GM13977 (cell line): ENCODE measurements around the gene ZNF334.
A peak's percentile ranks its signal among the peaks of the same experiment; 100 is the strongest.

ENCODE experiments used
- DNase-seq: peaks from one replicate; pipeline ENCODE4 v3.0.0; 2012; ENCODE audit warnings: low spot score
- in situ Hi-C: fragments of 300-500 bp; cut with MboI; formaldehyde crosslinking; loops from one replicate; pipeline ENCODE4 v1.12.0; 2022; ENCODE audit warnings: low sequenced_read_pairs, low pct_unique_long_range_greater_than_20kb, mixed read lengths, inconsistent platforms; ENCODE audit not compliant: unreplicated experiment
- TF ChIP-seq, protein P1 (sequence below): IDR thresholded peaks from 2 replicates; pipeline ENCODE4 v1.5.1; 2012; ENCODE audit warnings: mild to moderate bottlenecking, control low read depth; ENCODE audit not compliant: insufficient read depth; ENCODE audit errors: extremely low read depth, missing control alignments

ZNF334 gene

DNA sequence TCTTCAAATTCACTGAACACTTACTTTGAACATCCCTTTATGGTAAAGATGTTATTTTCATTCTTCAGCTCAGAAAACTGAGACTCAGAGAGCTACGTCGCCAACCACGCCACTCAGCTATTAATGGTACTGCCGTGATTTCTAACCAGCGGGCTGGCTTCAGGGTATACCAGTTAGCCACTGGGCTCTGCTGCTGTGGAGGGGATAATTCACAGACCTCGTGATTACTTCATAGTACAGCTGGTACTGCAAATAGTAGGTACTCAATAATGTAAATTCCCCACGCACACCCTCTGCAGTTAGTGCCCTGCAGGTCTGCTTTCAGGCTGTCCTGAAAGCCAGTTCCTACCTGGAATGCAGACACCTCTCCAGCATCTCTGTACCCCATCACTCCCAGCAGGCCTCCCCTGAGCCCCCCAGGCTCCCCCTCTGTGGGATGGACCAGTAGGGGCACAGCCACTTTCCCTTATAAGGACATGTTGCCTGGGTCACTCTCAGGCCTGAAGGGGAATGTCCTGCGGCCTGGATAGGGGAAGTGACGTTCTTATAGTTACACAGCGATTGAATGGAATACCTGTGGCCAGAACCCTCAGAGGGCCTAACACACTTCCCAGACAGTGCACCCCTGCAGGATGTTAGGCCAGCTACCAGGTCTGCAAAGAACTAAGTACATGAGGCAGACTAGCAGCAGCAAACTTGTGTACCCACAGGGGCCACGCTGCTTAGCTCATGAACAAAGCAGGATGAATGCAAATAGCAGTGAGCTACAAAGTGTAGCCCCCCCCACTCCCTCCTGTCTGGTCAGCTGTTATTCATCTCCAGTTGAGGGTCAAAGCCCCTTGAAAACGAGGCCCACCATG, 38.4 kb upstream of the ZNF334 start:
- TF ChIP-seq, protein P1, sequence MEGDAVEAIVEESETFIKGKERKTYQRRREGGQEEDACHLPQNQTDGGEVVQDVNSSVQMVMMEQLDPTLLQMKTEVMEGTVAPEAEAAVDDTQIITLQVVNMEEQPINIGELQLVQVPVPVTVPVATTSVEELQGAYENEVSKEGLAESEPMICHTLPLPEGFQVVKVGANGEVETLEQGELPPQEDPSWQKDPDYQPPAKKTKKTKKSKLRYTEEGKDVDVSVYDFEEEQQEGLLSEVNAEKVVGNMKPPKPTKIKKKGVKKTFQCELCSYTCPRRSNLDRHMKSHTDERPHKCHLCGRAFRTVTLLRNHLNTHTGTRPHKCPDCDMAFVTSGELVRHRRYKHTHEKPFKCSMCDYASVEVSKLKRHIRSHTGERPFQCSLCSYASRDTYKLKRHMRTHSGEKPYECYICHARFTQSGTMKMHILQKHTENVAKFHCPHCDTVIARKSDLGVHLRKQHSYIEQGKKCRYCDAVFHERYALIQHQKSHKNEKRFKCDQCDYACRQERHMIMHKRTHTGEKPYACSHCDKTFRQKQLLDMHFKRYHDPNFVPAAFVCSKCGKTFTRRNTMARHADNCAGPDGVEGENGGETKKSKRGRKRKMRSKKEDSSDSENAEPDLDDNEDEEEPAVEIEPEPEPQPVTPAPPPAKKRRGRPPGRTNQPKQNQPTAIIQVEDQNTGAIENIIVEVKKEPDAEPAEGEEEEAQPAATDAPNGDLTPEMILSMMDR, result no peak
- in situ Hi-C loops, result no loop called here
- DNase-seq, result no peak

DNA sequence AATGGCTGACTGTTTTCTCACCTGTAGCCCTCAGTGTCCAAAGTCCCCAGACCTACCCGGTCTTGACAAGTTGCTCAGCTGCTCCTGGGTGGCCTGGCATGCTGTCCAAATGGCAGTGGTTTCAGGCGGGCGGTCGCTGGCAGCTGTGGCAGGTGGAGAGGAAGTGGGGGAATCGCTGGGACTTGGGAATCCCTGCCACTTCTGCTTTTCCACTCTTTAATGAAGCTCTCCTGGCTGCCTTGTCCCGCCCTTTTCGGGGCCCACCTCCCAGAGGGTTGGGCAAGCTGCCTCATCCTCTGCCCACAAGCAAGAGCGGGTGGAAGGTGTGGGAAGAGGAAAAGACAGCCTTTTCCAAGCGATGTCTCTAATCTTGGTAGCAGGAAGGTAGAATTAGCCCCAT, 37.1 kb upstream of the ZNF334 start, which contains the start of gene OCSTAMP:
OCSTAMP (minus strand) TSS at position 194 of the 400 bp plus-strand sequence; CDS start at position 100, 94 bp downstream.
- in situ Hi-C loops, result no loop called here
- no peak for DNase-seq
- TF ChIP-seq, protein P1, result no peak

DNA sequence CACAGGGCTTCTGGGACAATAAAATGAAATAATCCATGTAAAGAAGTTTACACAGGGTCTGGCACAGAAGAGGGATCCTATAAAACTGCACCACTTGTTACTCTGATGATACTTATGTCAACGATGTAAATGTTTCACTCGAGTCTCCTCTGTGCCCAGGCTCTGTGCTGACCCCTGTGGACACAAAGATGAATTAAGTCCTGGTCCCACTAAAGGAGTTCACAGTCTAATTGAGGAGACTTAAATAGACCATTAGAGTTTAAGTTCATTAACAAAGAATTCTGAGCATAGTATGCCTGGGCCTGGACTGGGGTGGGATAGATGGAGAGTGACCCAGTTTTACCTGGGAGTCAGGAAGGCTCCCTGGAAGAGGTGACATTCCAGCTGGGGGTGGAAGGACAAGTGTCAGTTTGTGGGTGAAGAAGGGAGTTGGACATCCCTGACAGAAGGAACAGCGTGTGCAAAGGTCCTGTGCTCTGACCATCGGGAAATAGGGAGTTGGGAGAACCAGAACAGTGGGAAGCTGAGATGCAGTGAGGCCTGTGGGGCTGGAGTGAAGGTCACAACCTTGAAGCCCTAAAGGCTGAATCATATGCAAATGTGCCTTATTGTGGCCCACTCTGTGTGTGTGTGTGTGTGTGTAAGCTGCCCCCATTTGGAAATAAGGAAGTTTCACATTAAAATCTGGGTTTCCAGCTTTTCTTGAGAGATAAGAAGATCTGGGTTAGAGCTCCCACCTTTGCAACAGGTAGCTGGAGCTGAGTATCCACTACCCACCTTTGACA, 36.0 kb upstream of the ZNF334 start:
- DNase-seq, result no peak
- TF ChIP-seq, protein P1, result peak; percentile 33
- in situ Hi-C loops, result no loop called here

DNA sequence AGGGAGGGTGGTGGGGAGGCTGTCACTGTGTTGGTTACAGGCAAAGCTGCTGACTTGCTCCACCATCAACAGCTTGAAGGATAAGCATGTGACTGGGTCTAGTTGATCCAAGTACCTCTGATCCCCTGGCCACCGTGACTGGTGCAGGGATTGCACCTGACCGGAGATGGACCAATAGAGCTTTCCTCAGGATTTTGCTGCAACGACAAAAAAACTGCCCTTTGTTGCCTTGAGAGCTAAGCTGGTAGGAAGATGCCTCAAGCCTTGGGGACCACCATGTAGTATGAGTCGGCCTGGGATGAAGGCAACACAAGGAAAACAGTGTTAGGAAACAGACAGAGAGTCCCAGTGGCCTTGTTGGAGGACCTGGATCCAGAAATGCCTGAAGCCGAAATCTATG, 35.3 kb upstream of the ZNF334 start:
- TF ChIP-seq, protein P1, result no peak
- in situ Hi-C loops, result no loop called here
- DNase-seq, result no peak

DNA sequence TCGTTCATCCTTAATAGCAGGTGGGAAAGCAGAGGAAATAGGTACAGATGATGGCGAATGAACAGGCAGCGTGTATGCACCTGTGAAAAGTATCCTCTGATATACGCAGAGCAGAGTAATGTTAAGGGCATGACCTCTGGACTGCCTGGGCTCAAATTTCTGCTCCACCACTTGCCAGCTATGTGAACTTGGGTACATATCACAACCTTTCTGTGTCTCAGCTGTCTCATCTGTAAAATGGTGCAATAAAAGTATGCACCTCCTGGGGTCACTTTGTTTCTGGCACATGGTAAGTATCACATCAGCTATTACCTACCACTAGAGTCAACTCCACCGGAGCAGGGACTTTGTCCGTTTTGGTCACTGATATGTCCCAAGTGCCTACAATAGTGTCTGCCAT, 34.6 kb upstream of the ZNF334 start:
- TF ChIP-seq, protein P1, result no peak
- in situ Hi-C loops, result no loop called here
- DNase-seq, result no peak

DNA sequence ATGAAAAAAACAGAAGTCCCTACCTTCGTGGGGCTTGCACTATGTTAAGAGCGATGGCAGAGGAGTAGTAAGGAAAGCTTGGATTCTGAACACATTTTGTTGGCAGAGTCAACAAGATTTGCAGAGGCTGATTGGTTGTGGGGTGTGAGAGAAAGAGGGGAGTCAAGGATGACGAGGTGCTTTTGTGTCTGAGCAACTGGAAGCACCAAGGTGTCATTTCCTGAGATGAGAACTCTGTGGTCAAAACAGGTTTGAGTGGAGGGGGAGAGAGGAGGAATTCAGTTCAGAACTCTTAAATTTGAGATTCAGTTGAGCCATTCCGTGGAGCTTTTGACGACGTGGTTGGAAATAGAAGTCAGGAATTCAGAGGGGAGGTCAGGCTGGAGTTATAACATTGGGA, 33.6 kb upstream of the ZNF334 start:
- in situ Hi-C loops, result no loop called here
- TF ChIP-seq, protein P1, result no peak
- DNase-seq, result no peak
